Activated CD8-positive, alpha-beta memory T cell treated with anti-CD3 and anti-CD28 coated beads for 1 hour (primary cell): ENCODE data around the gene GLS2.
"Not testable (repeated sequence)": the region's sequence is repeated elsewhere in the genome, so short reads cannot be mapped to it uniquely, and the experiment has no call there.

Source experiments
- DNase-seq, 2 donors: peaks; one replicate each; pipeline ENCODE4 v3.0.0-alpha.2; 2020; ENCODE audit warnings: low read depth in 1 of 2; ENCODE audit errors: extremely low read depth in 1 of 2

Gene GLS2

GRCh38 chr12:56488041-56488955 is at the start of gene GLS2:
Gene GLS2, minus strand, starts transcription at chr12:56488161. Its CDS starts 43 bp downstream, at chr12:56488118.
- peak; percentile 44 to 52 for DNase-seq

GRCh38 chr12:56537546-56537945 is 49.6 kb upstream of the GLS2 start:
- no peak for DNase-seq

GRCh38 chr12:56530390-56531055 is 42.6 kb upstream of the GLS2 start:
- no peak for DNase-seq

GRCh38 chr12:56529656-56530055 is 41.7 kb upstream of the GLS2 start:
- no peak for DNase-seq

- no peak for DNase-seq
Measured at GRCh38 chr12:56528846-56529245, 40.9 kb upstream of the GLS2 start.

- no peak for DNase-seq
Measured at GRCh38 chr12:56522411-56523193, 34.6 kb upstream of the GLS2 start.

GRCh38 chr12:56521590-56522371 is 33.8 kb upstream of the GLS2 start, which contains the start of gene RBMS2:
Gene RBMS2, plus strand, starts transcription at chr12:56521820. Its CDS starts 204 bp downstream, at chr12:56522024.
- DNase-seq = peak; percentile 10 to 14

- no peak for DNase-seq
Measured at GRCh38 chr12:56521209-56521589, 33.2 kb upstream of the GLS2 start.

GRCh38 chr12:56520506-56520905 is 32.5 kb upstream of the GLS2 start:
- no peak for DNase-seq

GRCh38 chr12:56520048-56520447 is 32.1 kb upstream of the GLS2 start:
- DNase-seq = no peak

GRCh38 chr12:56518570-56518969 is 30.6 kb upstream of the GLS2 start:
- no peak for DNase-seq

- no peak for DNase-seq
Measured at GRCh38 chr12:56517854-56518253, 29.9 kb upstream of the GLS2 start.

- DNase-seq = not testable (repeated sequence)
Measured at GRCh38 chr12:56514014-56514318, 26.0 kb upstream of the GLS2 start.

- no peak for DNase-seq
Measured at GRCh38 chr12:56510786-56511185, 22.8 kb upstream of the GLS2 start.

GRCh38 chr12:56499879-56500278 is 11.9 kb upstream of the GLS2 start:
- not testable (repeated sequence) for DNase-seq

- not testable (repeated sequence) for DNase-seq
Measured at GRCh38 chr12:56499452-56499851, 11.5 kb upstream of the GLS2 start.

- not testable (repeated sequence) for DNase-seq
Measured at GRCh38 chr12:56498126-56498902, 10.4 kb upstream of the GLS2 start.

- DNase-seq = peak in 1 of 2 donors; percentile 50
Measured at GRCh38 chr12:56496704-56497103, 8.7 kb upstream of the GLS2 start.

GRCh38 chr12:56494481-56494880 is 6.5 kb upstream of the GLS2 start:
- DNase-seq = not testable (repeated sequence)

GRCh38 chr12:56494106-56494415 is 6.1 kb upstream of the GLS2 start:
- not testable (repeated sequence) for DNase-seq
